Body of pancreas (tissue), 4 donors: ENCODE results near the gene ANKS1B. TPM values are rescaled to one million over a fixed set of nuclear protein-coding genes. Genes with fewer than 3 reads are reported as not detected.

Experiments used
- ATAC-seq: fragments of 150-250 bp; one replicate; pipeline ENCODE4 v1.9.1; 2016
- DNase-seq, 4 donors: peaks; one replicate each; pipeline ENCODE4 v3.0.0-alpha.2; 2019
- H3K27ac ChIP-seq, 4 donors: fragments of 200-600 bp; sonication (generic); 1 replicate in 3 of 4; 2 replicates in 1 of 4; pipeline versions ENCODE4 v1.5.1 to v1.6.1; 2016 to 2019; ENCODE audit warnings: mild to moderate bottlenecking in 1 of 4, mixed read lengths in 1 of 4, moderate library complexity in 1 of 4
- H3K27me3 ChIP-seq, 2 donors: fragments of 200-600 bp; sonication (generic); one replicate each; pipeline ENCODE4 v1.6.0; 2016; ENCODE audit warnings: mild to moderate bottlenecking in 1 of 2
- H3K36me3 ChIP-seq, 2 donors: fragments of 200-600 bp; sonication (generic); replicated peaks in 1 of 2; 2 replicates each; pipeline ENCODE4 v1.5.1; 2016; ENCODE audit warnings: low read depth in 2 of 2; ENCODE audit not compliant: insufficient read depth in 1 of 2
- H3K4me1 ChIP-seq: fragments of 200-600 bp; sonication (generic); one replicate; pipeline ENCODE4 v1.6.0; 2016
- H3K4me3 ChIP-seq, 2 donors: fragments of 200-600 bp; sonication (generic); 1 replicate in 1 of 2; 2 replicates in 1 of 2; pipeline ENCODE4 v1.5.1; 2016 to 2019
- H3K9me3 ChIP-seq, 3 donors: fragments of 200-600 bp; sonication (generic); 1 replicate in 2 of 3; 2 replicates in 1 of 3; pipeline ENCODE4 v1.5.1; 2016
- CTCF ChIP-seq, 7 experiments: fragments of 450-650 bp in 4 of 7; fragments of 200-600 bp in 3 of 7; sonication (generic) in 3 of 7; IDR thresholded peaks; one replicate each; pipeline ENCODE4 v1.5.1; 2016 to 2019; ENCODE audit warnings: antibody characterized with exemption in 7 of 7
- POLR2A ChIP-seq, 3 donors: fragments of 450-650 bp; IDR thresholded peaks; one replicate each; pipeline ENCODE4 v1.6.1; 2016; ENCODE audit warnings: antibody characterized with exemption in 3 of 3, mild to moderate bottlenecking in 2 of 3
- WGBS, 2 donors: methylation state at CpG; one replicate each; pipeline ENCODE4 v1.1.5; 2017; 5-methylcytosine and 5-hydroxymethylcytosine counted together
- intact Hi-C: fragments of 100-400 bp; cut with DNase I; formaldehyde crosslinking; loops from one replicate; pipeline ENCODE4 v1.15.1; 2023
- total RNA-seq, 2 donors: library from RNA; depleted of rRNA; stranded (reverse); fragments of >200 nt; gene quantifications; one replicate each; pipeline ENCODE4 v1.1.0, GENCODE V29; 2016

ANKS1B gene
- total RNA-seq, 2 donors from 2014 or later = 2.1 to 10.2 TPM

- 43 to 60% methylated on average over 4 of the region's 4 CpGs for WGBS, 2 donors
- DNase-seq (no peak), ATAC-seq (no peak)
- intact Hi-C loops = no loop called here
- Histone ChIP-seq H3K27ac (no peak overlapping the region), H3K4me1 (no peaks in the 10 kb centered on the region), H3K4me3 (no peak overlapping the region), H3K36me3 (no peaks in the 10 kb centered on the region), H3K27me3 (no peaks in the 10 kb centered on the region), H3K9me3 (no peaks in the 10 kb centered on the region)
- TF ChIP-seq CTCF (IDR thresholded peaks at IDR 0.05) (no peak), POLR2A (IDR thresholded peaks at IDR 0.05) (no peak)
These were observed 1127.7 kb downstream of the ANKS1B start for GRCh38 chr12:98856897-98857540.

GRCh38 chr12:98852181-98852580 is 1132.6 kb downstream of the ANKS1B start:
- no peaks in the 10 kb centered on the region for H3K36me3 ChIP-seq
- H3K27me3 ChIP-seq = no peaks in the 10 kb centered on the region
- intact Hi-C loops = no loop called here
- no peak overlapping the region for H3K4me3 ChIP-seq
- DNase-seq (no peak), ATAC-seq (no peak)
- no peak for TF ChIP-seq CTCF (IDR thresholded peaks at IDR 0.05)
- TF ChIP-seq POLR2A (IDR thresholded peaks at IDR 0.05) = no peak
- H3K9me3 ChIP-seq = no peaks in the 10 kb centered on the region
- WGBS, 2 donors = 80 to 90% methylated on average over 2 of the region's 2 CpGs
- H3K27ac ChIP-seq = no peak overlapping the region
- H3K4me1 ChIP-seq = no peaks in the 10 kb centered on the region

- H3K27me3 ChIP-seq = no peaks in the 10 kb centered on the region
- H3K36me3 ChIP-seq = no peaks in the 10 kb centered on the region
- H3K4me3 ChIP-seq = no peak overlapping the region
- WGBS, 2 donors = 79 to 82% methylated on average over 2 of the region's 2 CpGs
- H3K4me1 ChIP-seq = no peaks in the 10 kb centered on the region
- no peaks in the 10 kb centered on the region for H3K9me3 ChIP-seq
- DNase-seq = no peak
- no peak for ATAC-seq
- H3K27ac ChIP-seq = no peak overlapping the region
- intact Hi-C loops = no loop called here
- no peak for TF ChIP-seq CTCF (IDR thresholded peaks at IDR 0.05)
- no peak for TF ChIP-seq POLR2A (IDR thresholded peaks at IDR 0.05)
These were observed 1137.5 kb downstream of the ANKS1B start for GRCh38 chr12:98847242-98847641.

GRCh38 chr12:98845957-98846356 is 1138.8 kb downstream of the ANKS1B start:
- H3K9me3 ChIP-seq = no peaks in the 10 kb centered on the region
- H3K27me3 ChIP-seq = no peaks in the 10 kb centered on the region
- no peaks in the 10 kb centered on the region for H3K4me1 ChIP-seq
- intact Hi-C loops = no loop called here
- ATAC-seq = no peak
- no peaks in the 10 kb centered on the region for H3K36me3 ChIP-seq
- no peak for DNase-seq
- H3K4me3 ChIP-seq = no peak overlapping the region
- H3K27ac ChIP-seq = no peak overlapping the region
- no peak for TF ChIP-seq POLR2A (IDR thresholded peaks at IDR 0.05)
- TF ChIP-seq CTCF (IDR thresholded peaks at IDR 0.05) = no peak

- Histone ChIP-seq H3K4me3 (no peak overlapping the region), H3K27ac (no peak overlapping the region), H3K27me3 (no peaks in the 10 kb centered on the region), H3K9me3 (no peaks in the 10 kb centered on the region), H3K4me1 (no peaks in the 10 kb centered on the region), H3K36me3 (no peaks in the 10 kb centered on the region)
- no peak for TF ChIP-seq CTCF (IDR thresholded peaks at IDR 0.05)
- no peak for TF ChIP-seq POLR2A (IDR thresholded peaks at IDR 0.05)
- no peak for DNase-seq
- intact Hi-C loops = no loop called here
- no peak for ATAC-seq
- 75 to 77% methylated on average over 3 of the region's 3 CpGs for WGBS, 2 donors
These were observed 1144.4 kb downstream of the ANKS1B start for GRCh38 chr12:98840325-98840724.
